ENCODE results near the gene SKIC3. TPM values are rescaled to one million over a fixed set of nuclear protein-coding genes. Genes with fewer than 3 reads are reported as not detected.

The SKIC3 gene
- total and polyA plus RNA-seq, 2 experiments from 2014 or later = 75.1 to 111 TPM

DNA sequence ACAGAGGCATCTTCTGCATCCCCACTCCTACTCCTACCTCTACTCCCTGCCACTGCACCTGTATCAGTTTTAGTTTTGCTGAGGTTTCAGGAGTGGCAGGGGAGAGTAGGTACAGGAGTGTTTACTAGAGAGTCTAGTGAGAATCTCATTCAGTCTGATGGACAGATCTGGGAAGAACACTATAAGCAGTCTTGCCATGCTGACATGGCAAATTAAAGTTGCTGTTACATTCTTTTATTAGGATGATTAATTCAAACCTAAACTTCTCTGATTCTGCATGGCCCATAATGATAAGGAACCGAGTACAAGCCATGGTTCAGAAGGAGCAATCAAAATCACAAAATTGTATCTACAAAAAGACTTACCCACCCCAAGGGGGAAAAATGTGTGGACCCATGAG lies 7.5 kb upstream of the SKIC3 start:
- no peak for DNase-seq (ENCODE audit: low spot score)
- H3K27me3 ChIP-seq (ENCODE audit: insufficient read depth) = no peaks in the 10 kb centered on the region
- no peak overlapping the region; the same call in 1 of the 2 replicates for H3K27ac Mint-ChIP-seq
- no peak overlapping the region for H3K4me2 ChIP-seq
- no peak for ATAC-seq
- no peak overlapping the region for H2AFZ ChIP-seq
- no peak overlapping the region for H3K27ac ChIP-seq (ENCODE audit: low read depth)
- peaks cover 2% of the 10 kb centered on the region; the same call in 1 of the 3 replicates for H3K4me1 Mint-ChIP-seq
- H3K4me3 Mint-ChIP-seq = no peak overlapping the region
- no peaks in the 10 kb centered on the region; the same call in 1 of the 2 replicates for H4K20me1 ChIP-seq (replicated peaks; ENCODE audit: insufficient read depth)
- no peaks in the 10 kb centered on the region for H3K4me1 ChIP-seq (ENCODE audit: insufficient read depth)
- TF ChIP-seq, protein P1, sequence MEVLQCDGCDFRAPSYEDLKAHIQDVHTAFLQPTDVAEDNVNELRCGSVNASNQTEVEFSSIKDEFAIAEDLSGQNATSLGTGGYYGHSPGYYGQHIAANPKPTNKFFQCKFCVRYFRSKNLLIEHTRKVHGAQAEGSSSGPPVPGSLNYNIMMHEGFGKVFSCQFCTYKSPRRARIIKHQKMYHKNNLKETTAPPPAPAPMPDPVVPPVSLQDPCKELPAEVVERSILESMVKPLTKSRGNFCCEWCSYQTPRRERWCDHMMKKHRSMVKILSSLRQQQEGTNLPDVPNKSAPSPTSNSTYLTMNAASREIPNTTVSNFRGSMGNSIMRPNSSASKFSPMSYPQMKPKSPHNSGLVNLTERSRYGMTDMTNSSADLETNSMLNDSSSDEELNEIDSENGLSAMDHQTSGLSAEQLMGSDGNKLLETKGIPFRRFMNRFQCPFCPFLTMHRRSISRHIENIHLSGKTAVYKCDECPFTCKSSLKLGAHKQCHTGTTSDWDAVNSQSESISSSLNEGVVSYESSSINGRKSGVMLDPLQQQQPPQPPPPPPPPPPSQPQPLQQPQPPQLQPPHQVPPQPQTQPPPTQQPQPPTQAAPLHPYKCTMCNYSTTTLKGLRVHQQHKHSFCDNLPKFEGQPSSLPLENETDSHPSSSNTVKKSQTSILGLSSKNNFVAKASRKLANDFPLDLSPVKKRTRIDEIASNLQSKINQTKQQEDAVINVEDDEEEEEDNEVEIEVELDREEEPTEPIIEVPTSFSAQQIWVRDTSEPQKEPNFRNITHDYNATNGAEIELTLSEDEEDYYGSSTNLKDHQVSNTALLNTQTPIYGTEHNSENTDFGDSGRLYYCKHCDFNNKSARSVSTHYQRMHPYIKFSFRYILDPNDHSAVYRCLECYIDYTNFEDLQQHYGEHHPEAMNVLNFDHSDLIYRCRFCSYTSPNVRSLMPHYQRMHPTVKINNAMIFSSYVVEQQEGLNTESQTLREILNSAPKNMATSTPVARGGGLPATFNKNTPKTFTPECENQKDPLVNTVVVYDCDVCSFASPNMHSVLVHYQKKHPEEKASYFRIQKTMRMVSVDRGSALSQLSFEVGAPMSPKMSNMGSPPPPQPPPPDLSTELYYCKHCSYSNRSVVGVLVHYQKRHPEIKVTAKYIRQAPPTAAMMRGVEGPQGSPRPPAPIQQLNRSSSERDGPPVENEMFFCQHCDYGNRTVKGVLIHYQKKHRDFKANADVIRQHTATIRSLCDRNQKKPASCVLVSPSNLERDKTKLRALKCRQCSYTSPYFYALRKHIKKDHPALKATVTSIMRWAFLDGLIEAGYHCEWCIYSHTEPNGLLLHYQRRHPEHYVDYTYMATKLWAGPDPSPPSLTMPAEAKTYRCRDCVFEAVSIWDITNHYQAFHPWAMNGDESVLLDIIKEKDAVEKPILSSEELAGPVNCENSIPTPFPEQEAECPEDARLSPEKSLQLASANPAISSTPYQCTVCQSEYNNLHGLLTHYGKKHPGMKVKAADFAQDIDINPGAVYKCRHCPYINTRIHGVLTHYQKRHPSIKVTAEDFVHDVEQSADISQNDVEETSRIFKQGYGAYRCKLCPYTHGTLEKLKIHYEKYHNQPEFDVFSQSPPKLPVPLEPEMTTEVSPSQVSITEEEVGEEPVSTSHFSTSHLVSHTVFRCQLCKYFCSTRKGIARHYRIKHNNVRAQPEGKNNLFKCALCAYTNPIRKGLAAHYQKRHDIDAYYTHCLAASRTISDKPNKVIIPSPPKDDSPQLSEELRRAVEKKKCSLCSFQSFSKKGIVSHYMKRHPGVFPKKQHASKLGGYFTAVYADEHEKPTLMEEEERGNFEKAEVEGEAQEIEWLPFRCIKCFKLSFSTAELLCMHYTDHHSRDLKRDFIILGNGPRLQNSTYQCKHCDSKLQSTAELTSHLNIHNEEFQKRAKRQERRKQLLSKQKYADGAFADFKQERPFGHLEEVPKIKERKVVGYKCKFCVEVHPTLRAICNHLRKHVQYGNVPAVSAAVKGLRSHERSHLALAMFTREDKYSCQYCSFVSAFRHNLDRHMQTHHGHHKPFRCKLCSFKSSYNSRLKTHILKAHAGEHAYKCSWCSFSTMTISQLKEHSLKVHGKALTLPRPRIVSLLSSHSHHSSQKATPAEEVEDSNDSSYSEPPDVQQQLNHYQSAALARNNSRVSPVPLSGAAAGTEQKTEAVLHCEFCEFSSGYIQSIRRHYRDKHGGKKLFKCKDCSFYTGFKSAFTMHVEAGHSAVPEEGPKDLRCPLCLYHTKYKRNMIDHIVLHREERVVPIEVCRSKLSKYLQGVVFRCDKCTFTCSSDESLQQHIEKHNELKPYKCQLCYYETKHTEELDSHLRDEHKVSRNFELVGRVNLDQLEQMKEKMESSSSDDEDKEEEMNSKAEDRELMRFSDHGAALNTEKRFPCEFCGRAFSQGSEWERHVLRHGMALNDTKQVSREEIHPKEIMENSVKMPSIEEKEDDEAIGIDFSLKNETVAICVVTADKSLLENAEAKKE (CRISPR knock-in tag; IDR thresholded peaks at IDR 0.05) = no peak
- TF ChIP-seq EZH2phosphoT487 (IDR thresholded peaks at IDR 0.05; ENCODE audit: unreplicated experiment) = no peak
- TF ChIP-seq STAT1 (IDR thresholded peaks at IDR 0.05; ENCODE audit: unreplicated experiment) = no peak
- TF ChIP-seq POLR2AphosphoS5 (IDR thresholded peaks at IDR 0.05; ENCODE audit: low read depth) = no peak
- TF ChIP-seq, protein P2, sequence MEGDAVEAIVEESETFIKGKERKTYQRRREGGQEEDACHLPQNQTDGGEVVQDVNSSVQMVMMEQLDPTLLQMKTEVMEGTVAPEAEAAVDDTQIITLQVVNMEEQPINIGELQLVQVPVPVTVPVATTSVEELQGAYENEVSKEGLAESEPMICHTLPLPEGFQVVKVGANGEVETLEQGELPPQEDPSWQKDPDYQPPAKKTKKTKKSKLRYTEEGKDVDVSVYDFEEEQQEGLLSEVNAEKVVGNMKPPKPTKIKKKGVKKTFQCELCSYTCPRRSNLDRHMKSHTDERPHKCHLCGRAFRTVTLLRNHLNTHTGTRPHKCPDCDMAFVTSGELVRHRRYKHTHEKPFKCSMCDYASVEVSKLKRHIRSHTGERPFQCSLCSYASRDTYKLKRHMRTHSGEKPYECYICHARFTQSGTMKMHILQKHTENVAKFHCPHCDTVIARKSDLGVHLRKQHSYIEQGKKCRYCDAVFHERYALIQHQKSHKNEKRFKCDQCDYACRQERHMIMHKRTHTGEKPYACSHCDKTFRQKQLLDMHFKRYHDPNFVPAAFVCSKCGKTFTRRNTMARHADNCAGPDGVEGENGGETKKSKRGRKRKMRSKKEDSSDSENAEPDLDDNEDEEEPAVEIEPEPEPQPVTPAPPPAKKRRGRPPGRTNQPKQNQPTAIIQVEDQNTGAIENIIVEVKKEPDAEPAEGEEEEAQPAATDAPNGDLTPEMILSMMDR (conservative IDR thresholded peaks at IDR 0.05; ENCODE audit: low read depth in 2 of 2) = no peak
- TF ChIP-seq CREB1 (CRISPR knock-in tag; IDR thresholded peaks at IDR 0.05; ENCODE audit: low read depth) = no peak
- TF ChIP-seq EZH2 (IDR thresholded peaks at IDR 0.05; ENCODE audit: low read depth, unreplicated experiment) = no peak
- TF ChIP-seq ZNF114 (CRISPR knock-in tag; IDR thresholded peaks at IDR 0.05) = no peak
- no peak for TF ChIP-seq NANOG (IDR thresholded peaks at IDR 0.05; ENCODE audit: borderline replicate concordance)
- TF ChIP-seq, protein P3, sequence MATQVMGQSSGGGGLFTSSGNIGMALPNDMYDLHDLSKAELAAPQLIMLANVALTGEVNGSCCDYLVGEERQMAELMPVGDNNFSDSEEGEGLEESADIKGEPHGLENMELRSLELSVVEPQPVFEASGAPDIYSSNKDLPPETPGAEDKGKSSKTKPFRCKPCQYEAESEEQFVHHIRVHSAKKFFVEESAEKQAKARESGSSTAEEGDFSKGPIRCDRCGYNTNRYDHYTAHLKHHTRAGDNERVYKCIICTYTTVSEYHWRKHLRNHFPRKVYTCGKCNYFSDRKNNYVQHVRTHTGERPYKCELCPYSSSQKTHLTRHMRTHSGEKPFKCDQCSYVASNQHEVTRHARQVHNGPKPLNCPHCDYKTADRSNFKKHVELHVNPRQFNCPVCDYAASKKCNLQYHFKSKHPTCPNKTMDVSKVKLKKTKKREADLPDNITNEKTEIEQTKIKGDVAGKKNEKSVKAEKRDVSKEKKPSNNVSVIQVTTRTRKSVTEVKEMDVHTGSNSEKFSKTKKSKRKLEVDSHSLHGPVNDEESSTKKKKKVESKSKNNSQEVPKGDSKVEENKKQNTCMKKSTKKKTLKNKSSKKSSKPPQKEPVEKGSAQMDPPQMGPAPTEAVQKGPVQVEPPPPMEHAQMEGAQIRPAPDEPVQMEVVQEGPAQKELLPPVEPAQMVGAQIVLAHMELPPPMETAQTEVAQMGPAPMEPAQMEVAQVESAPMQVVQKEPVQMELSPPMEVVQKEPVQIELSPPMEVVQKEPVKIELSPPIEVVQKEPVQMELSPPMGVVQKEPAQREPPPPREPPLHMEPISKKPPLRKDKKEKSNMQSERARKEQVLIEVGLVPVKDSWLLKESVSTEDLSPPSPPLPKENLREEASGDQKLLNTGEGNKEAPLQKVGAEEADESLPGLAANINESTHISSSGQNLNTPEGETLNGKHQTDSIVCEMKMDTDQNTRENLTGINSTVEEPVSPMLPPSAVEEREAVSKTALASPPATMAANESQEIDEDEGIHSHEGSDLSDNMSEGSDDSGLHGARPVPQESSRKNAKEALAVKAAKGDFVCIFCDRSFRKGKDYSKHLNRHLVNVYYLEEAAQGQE (IDR thresholded peaks at IDR 0.05; ENCODE audit: unreplicated experiment) = no peak
- no peak for TF ChIP-seq ZNF331 (CRISPR knock-in tag; IDR thresholded peaks at IDR 0.05; ENCODE audit: low read depth)
- no peak for TF ChIP-seq JUNB (IDR thresholded peaks at IDR 0.05; ENCODE audit: unreplicated experiment)
- TF ChIP-seq, protein P4, sequence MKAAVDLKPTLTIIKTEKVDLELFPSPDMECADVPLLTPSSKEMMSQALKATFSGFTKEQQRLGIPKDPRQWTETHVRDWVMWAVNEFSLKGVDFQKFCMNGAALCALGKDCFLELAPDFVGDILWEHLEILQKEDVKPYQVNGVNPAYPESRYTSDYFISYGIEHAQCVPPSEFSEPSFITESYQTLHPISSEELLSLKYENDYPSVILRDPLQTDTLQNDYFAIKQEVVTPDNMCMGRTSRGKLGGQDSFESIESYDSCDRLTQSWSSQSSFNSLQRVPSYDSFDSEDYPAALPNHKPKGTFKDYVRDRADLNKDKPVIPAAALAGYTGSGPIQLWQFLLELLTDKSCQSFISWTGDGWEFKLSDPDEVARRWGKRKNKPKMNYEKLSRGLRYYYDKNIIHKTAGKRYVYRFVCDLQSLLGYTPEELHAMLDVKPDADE (IDR thresholded peaks at IDR 0.05) = no peak
- H3K36me3 ChIP-seq (ENCODE audit: insufficient read depth) = no peaks in the 10 kb centered on the region
- no peaks in the 10 kb centered on the region for H3K9me2 ChIP-seq (ENCODE audit: insufficient read depth)
- H3K4me3 ChIP-seq = no peak overlapping the region
- no peaks in the 10 kb centered on the region for H3F3A ChIP-seq (replicated peaks; ENCODE audit: low read depth)
- no peaks in the 10 kb centered on the region for H3K27me3 Mint-ChIP-seq (ENCODE audit: insufficient read depth, low read depth, poor library complexity)
- H3K9me3 Mint-ChIP-seq = no peaks in the 10 kb centered on the region
- H3K36me3 Mint-ChIP-seq (ENCODE audit: low read depth) = no peaks in the 10 kb centered on the region
- H3K79me2 ChIP-seq (replicated peaks; ENCODE audit: insufficient read depth) = peaks cover 14% of the 10 kb centered on the region

Measured in GM23338 (cell line).